Effector memory CD8-positive, alpha-beta T cell (primary cell): Measurements from ENCODE around the gene TMCC3.

Source experiments
- ATAC-seq: fragments of 150-1000 bp; cut with Tn5 transposase; replicated peaks from 2 replicates; pipeline ENCODE4 v1.10.0; 2021; ENCODE audit warnings: mild to moderate bottlenecking, moderate library complexity
- DNase-seq, 3 experiments: peaks; one replicate each; pipeline ENCODE4 v3.0.0; 2021
- H3K27ac Mint-ChIP-seq, 2 donors: one replicate each; pipeline ENCODE4 v1.8.0; 2022; ENCODE audit warnings: mild to moderate bottlenecking in 2 of 2, mixed read lengths in 2 of 2, moderate library complexity in 2 of 2
- H3K27me3 Mint-ChIP-seq, 2 donors: one replicate each; pipeline ENCODE4 v1.8.0; 2022; ENCODE audit warnings: mixed read lengths in 2 of 2
- H3K36me3 Mint-ChIP-seq: one replicate; pipeline ENCODE4 v1.8.0; 2022; ENCODE audit warnings: mild to moderate bottlenecking, moderate library complexity, mixed read lengths; ENCODE audit not compliant: insufficient read depth
- H3K4me1 Mint-ChIP-seq, 2 donors: one replicate each; pipeline ENCODE4 v1.8.0; 2022; ENCODE audit warnings: low read depth in 2 of 2, mixed read lengths in 2 of 2
- H3K4me3 Mint-ChIP-seq, 2 donors: one replicate each; pipeline ENCODE4 v1.8.0; 2022; ENCODE audit warnings: mild to moderate bottlenecking in 2 of 2, mixed read lengths in 2 of 2, moderate library complexity in 2 of 2
- H3K9me3 Mint-ChIP-seq, 2 donors: one replicate each; pipeline ENCODE4 v1.8.0; 2022; ENCODE audit warnings: mixed read lengths in 2 of 2

The TMCC3 gene

GRCh38 chr12:94638521-94638920, 11.8 kb downstream of the TMCC3 start:
- DNase-seq: no peak
- H3K9me3 Mint-ChIP-seq: no peaks in the 10 kb centered on the region
- H3K27ac Mint-ChIP-seq: no peak overlapping the region
- no peaks in the 10 kb centered on the region for H3K27me3 Mint-ChIP-seq
- no peak overlapping the region for H3K4me3 Mint-ChIP-seq
- peaks cover 12 to 22% of the 10 kb centered on the region in 2 donors for H3K4me1 Mint-ChIP-seq
- peaks cover 9% of the 10 kb centered on the region for H3K36me3 Mint-ChIP-seq
- no peak for ATAC-seq

DNA sequence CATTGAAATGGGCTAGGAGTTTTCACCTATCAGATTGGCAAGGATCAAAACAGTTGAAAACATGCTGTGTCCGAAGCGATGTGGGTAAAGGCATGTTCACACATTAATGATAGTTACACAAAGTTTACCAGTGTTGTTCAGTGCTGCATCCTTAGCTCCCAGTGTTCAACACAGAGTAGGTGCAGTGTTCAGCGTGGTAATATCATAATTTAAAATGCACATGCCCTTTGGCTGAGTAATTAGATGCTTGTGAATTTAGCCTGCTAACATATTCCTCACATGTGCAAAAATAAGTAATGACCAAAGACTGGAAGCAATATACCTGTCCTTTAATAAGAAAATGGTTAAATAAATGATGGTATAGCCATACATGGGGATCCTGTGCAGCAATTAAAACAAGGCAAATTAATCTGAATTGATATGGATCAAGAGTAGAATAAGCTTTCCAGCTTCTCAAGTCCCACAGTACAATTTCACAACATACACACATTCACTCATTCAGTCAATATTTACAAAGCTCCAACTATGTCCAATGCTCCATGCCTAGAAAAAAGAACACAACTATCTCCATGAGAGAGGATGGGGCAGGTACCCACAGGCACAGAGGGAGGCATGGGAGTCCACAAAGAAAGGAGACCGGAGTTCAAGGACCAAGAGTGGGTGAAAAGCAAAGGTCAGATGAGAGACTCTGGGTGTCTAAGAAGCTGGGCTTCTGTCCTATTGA, 12.8 kb downstream of the TMCC3 start:
- Mint-ChIP-seq H3K27ac (no peak overlapping the region), H3K4me3 (no peak overlapping the region)
- no peak for ATAC-seq

DNA sequence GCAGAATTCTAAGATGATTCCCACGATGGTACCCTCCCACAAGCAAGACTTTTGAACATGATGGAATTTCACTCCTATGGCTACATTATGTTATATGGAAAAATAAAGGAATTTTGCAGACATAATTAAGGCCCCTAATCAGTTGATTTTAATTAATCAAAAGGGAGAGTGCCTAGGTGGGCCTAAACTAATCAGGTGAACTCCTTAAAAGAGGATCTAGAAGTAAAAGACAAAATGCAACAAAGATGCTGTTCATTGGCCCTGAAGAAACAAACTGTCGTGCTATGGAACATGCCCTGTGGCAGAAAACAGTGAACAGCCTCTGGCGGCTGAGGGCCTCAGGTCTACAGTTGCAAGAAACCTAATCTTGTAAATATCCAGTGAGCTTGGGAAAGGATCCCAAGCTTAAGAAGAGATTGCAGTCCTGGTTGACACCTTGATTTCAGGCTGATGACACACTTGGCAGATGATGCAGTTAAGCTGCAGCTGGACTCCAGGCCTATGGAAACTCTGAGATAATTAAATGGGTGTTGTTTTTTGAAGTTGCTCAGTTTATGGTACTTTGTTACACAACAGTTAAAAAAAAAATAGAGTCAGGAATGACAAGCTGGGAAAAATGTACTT, 13.8 kb downstream of the TMCC3 start:
- Mint-ChIP-seq H3K36me3 (peaks cover 9% of the 10 kb centered on the region), H3K27me3 (no peaks in the 10 kb centered on the region), H3K4me3 (no peak overlapping the region), H3K27ac (no peak overlapping the region), H3K4me1 (peaks cover 6 to 20% of the 10 kb centered on the region in 2 donors), H3K9me3 (no peaks in the 10 kb centered on the region)
- ATAC-seq: no peak
- DNase-seq: no peak

More for the DNA sequence above, 12.8 kb downstream of the TMCC3 start:
- H3K27me3 Mint-ChIP-seq: no peaks in the 10 kb centered on the region
- peaks cover 9% of the 10 kb centered on the region for H3K36me3 Mint-ChIP-seq
- peaks cover 6 to 15% of the 10 kb centered on the region in 2 donors for H3K4me1 Mint-ChIP-seq
- no peaks in the 10 kb centered on the region for H3K9me3 Mint-ChIP-seq
- DNase-seq: no peak

GRCh38 chr12:94634717-94635116, 15.6 kb downstream of the TMCC3 start:
- Mint-ChIP-seq H3K36me3 (peaks cover 6% of the 10 kb centered on the region), H3K27me3 (no peaks in the 10 kb centered on the region), H3K4me1 (peaks cover 0 to 11% of the 10 kb centered on the region in 2 donors), H3K4me3 (no peak overlapping the region), H3K27ac (no peak overlapping the region), H3K9me3 (no peaks in the 10 kb centered on the region)
- DNase-seq (no peak), ATAC-seq (no peak)

DNA sequence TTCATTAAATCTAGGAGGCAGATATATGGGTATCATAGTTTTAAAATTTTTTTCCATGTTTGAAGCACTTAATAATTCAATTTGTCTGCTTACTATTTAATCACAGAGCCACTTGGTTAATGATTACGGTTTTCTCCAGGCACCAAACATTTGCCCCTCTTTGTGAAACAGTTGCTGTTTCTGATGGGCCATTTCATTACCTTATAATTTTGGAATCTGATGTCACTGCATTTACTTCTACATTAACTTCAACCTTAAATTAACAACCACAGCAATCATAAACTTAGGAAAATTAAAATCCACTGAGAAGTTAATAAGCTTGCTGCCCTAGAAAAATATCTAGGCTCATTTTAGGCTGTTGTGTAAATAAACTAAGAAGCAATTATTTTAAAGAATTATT, 17.0 kb downstream of the TMCC3 start:
- peaks cover 6% of the 10 kb centered on the region for H3K36me3 Mint-ChIP-seq
- no peaks in the 10 kb centered on the region for H3K27me3 Mint-ChIP-seq
- H3K27ac Mint-ChIP-seq: no peak overlapping the region
- DNase-seq (no peak), ATAC-seq (no peak)
- H3K4me3 Mint-ChIP-seq: no peak overlapping the region
- no peaks in the 10 kb centered on the region for H3K9me3 Mint-ChIP-seq
- H3K4me1 Mint-ChIP-seq: peaks cover 0 to 6% of the 10 kb centered on the region in 2 donors

DNA sequence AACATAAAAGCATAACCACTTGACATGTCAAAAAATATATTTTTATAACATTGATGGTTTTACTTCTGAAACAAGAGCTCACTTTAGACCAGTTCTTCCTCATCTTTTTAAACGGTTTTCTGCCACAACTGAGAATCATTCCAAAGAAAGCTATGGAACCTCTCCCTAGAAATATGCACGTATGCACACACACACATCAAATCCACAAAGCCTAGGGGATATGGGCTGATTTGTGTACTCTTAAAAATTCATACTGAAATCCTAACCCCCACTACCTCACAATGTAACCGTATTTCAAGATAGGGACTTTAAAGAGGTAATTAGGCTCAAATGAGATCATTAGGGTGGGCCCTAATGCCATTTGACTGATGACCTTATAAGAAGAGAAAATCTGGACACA, 19.3 kb downstream of the TMCC3 start:
- Mint-ChIP-seq H3K27me3 (no peaks in the 10 kb centered on the region), H3K4me1 (peaks cover 0 to 12% of the 10 kb centered on the region in 2 donors), H3K4me3 (no peak overlapping the region), H3K9me3 (no peaks in the 10 kb centered on the region), H3K36me3 (peaks cover 6% of the 10 kb centered on the region), H3K27ac (no peak overlapping the region)
- DNase-seq (no peak), ATAC-seq (no peak)

DNA sequence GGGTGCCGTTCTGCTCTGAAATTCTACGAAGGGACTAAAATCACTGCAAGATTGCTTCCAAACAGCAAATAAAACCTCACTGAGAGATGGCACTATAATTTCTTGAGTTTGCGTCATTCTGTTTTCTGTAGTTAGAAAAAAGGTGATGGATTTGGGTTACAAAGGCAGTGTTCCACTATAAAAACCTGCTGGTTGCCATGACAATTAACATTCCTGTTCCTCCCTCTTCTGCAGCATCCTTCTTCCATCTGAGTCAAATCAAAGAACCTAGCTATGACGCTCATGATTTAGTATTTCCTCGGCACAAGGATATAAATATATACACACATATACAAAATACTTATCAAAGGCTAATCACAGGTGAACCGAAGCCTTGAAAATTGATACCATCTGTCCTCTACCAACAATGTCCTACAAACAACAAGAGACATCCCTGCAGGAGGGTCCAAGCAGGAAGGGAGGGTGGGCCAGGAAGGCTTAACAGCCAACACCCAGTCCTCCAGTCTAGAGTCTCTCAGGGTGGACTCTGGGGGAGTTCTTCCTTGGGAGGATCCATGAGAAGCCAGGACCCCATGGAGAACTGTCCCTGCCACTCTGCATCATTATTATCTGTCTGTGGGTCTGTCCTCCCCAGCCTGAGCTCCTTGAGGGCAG, 21.4 kb downstream of the TMCC3 start:
- no peak for ATAC-seq
- no peak overlapping the region for H3K27ac Mint-ChIP-seq
- H3K9me3 Mint-ChIP-seq: no peaks in the 10 kb centered on the region
- H3K4me1 Mint-ChIP-seq: peaks cover 0 to 14% of the 10 kb centered on the region in 2 donors
- H3K4me3 Mint-ChIP-seq: no peak overlapping the region
- H3K36me3 Mint-ChIP-seq: no peaks in the 10 kb centered on the region
- no peak for DNase-seq
- no peaks in the 10 kb centered on the region for H3K27me3 Mint-ChIP-seq

DNA sequence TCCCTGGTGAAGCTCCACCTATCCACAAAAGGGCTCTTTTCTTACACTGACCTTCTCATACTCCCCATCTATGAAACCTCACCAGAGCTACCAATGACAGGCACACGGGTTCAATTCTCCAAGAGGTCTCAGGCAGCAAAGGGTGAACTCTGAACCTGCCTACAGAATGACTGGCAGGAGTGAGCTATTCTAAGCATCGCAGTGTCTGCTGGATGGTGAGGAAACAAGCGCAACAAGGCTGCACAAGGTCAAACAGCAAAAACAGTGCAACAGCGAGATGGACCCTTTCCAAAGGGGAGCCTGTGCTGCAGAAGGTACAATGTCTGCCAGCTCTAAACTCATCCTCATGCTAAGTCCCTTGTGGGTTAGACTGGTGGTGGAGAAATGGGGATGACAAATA, 22.0 kb downstream of the TMCC3 start:
- no peak for ATAC-seq
- H3K36me3 Mint-ChIP-seq: no peaks in the 10 kb centered on the region
- H3K4me1 Mint-ChIP-seq: peaks cover 0 to 14% of the 10 kb centered on the region in 2 donors
- H3K27ac Mint-ChIP-seq: no peak overlapping the region
- H3K27me3 Mint-ChIP-seq: no peaks in the 10 kb centered on the region
- DNase-seq: no peak
- no peaks in the 10 kb centered on the region for H3K9me3 Mint-ChIP-seq
- no peak overlapping the region for H3K4me3 Mint-ChIP-seq

DNA sequence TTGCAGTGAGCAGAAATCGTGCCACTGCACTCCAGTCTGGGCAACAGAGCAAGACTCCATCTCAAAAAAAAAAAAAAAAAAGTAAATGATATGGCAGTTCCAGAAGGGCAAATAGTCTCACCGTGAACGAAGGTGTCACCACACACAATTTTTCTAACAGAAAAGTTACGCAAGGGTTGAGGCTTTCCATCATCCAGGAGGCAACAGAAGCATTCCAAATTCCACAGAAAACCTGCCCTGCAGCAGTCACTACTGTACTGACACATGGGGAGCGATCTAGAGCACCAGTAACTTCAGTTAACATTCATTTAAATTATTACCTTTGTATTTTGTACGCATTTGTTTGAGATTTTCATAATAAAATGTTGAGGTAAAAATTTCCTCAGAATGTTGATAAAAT, 24.8 kb downstream of the TMCC3 start:
- Mint-ChIP-seq H3K27me3 (no peaks in the 10 kb centered on the region), H3K36me3 (no peaks in the 10 kb centered on the region), H3K9me3 (no peaks in the 10 kb centered on the region), H3K27ac (no peak overlapping the region), H3K4me3 (no peak overlapping the region), H3K4me1 (peaks cover 9 to 28% of the 10 kb centered on the region in 2 donors)
- no peak for ATAC-seq
- no peak for DNase-seq

DNA sequence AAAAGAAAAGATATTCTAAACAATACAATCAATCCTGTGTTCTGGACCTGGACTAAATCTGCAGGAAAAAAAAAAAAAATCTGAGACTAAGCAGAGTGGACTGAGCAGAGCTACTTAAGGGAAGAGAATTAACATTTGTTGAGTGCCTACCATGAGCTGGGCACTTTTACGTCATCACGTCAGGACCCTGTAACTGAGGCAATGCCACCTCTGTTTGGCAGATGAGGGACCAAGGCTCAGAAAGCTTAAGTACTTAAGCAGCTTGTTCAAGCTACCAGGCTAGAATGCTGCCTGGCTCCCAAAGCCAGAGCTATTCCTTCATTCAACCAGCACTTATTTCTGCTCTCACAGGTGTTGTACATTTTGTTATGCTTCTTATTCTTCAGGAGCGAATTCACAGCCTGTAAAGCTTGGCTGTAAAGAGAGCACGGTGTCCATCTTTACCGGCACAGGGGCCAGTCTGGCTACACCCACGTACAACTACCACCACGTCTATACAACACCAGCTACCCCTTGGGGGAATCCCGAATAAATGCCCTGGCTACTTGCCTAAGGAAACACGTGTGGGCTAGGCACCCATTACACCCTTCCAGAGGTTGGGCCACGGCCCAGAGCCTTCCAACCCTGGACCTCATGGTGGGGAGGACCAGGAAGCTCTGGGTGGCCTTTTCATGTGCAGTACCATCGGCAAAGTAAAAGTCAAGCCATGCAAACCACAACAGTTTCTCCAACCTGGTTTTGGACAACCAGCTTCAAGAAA, 27.0 kb downstream of the TMCC3 start:
- ATAC-seq (no peak), DNase-seq (no peak)
- Mint-ChIP-seq H3K9me3 (no peaks in the 10 kb centered on the region), H3K4me3 (no peak overlapping the region), H3K27me3 (no peaks in the 10 kb centered on the region), H3K4me1 (peaks cover 18 to 32% of the 10 kb centered on the region in 2 donors), H3K27ac (peak overlapping the region in 1 of 2 donors; percentile 93), H3K36me3 (no peaks in the 10 kb centered on the region)

GRCh38 chr12:94622475-94622874, 27.9 kb downstream of the TMCC3 start:
- ATAC-seq (no peak), DNase-seq (no peak)
- Mint-ChIP-seq H3K27ac (peak overlapping the region; percentile 91 to 93), H3K4me1 (peaks cover 18 to 30% of the 10 kb centered on the region in 2 donors), H3K36me3 (no peaks in the 10 kb centered on the region), H3K9me3 (no peaks in the 10 kb centered on the region), H3K4me3 (peak overlapping the region; percentile 71 to 75), H3K27me3 (no peaks in the 10 kb centered on the region)

DNA sequence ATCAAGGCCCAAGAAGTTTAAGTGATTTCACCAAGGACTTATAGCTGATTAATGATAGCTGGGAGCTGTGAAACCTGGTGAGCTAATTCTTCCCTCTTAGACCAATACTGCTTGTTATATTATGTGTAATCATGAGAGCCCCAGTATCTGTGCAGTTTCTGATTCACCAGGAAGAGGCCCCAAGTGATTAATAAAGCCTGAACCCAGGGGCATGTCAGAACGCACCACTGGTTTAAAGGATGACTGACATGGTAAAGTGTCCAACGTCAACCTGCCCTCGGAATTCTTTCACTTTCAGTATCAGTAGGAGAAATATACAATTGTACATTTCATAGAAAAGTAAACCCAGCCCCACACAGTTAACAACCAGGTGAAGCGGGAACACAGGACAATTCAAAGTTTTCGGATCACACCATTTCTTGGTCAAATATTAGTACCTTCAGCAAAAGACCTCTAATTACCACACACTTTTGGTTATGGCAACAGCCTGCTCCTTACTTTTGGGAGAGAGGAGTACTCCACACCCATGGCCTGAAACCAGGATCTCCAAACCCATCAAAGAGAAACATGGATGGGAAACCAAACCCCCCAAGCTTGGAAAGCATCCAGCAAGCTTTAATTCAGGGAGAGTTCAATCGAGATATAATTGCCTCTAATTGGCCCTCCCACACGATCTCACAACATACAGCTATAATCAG, 28.5 kb downstream of the TMCC3 start:
- H3K4me3 Mint-ChIP-seq: peak overlapping the region; percentile 71 to 75
- H3K9me3 Mint-ChIP-seq: no peaks in the 10 kb centered on the region
- no peaks in the 10 kb centered on the region for H3K36me3 Mint-ChIP-seq
- H3K27ac Mint-ChIP-seq: peak overlapping the region; percentile 91 to 93
- H3K27me3 Mint-ChIP-seq: no peaks in the 10 kb centered on the region
- ATAC-seq: peak; percentile 93
- DNase-seq: peak; percentile 15 to 30 (median 16)
- H3K4me1 Mint-ChIP-seq: peaks cover 18 to 27% of the 10 kb centered on the region in 2 donors

GRCh38 chr12:94620621-94621020, 29.7 kb downstream of the TMCC3 start:
- Mint-ChIP-seq H3K27ac (peak overlapping the region; percentile 91 to 93), H3K36me3 (no peaks in the 10 kb centered on the region), H3K27me3 (no peaks in the 10 kb centered on the region), H3K4me3 (no peak overlapping the region), H3K9me3 (no peaks in the 10 kb centered on the region), H3K4me1 (peaks cover 18 to 24% of the 10 kb centered on the region in 2 donors)
- ATAC-seq: no peak
- DNase-seq: no peak
